Right atrium auricular region (tissue), 2 donors: Measurements from ENCODE around the gene CBLB. TPM values are rescaled to one million over a fixed set of nuclear protein-coding genes. Genes with fewer than 3 reads are reported as not detected.

Experiments used
- DNase-seq: peaks from one replicate; pipeline ENCODE4 v3.0.0-alpha.2; 2019; ENCODE audit warnings: low spot score
- H3K27ac ChIP-seq, 2 donors: fragments of 200-600 bp; sonication (generic); 1 replicate in 1 of 2; 2 replicates in 1 of 2; pipeline ENCODE4 v1.5.1; 2016 to 2019
- H3K27me3 ChIP-seq, 2 donors: fragments of 200-600 bp; sonication (generic); one replicate each; pipeline versions ENCODE4 v1.5.1 to v1.6.0; 2017 to 2019
- H3K36me3 ChIP-seq: fragments of 200-600 bp; sonication (generic); one replicate; pipeline ENCODE4 v1.5.1; 2016
- H3K4me1 ChIP-seq, 2 donors: fragments of 200-600 bp; sonication (generic); one replicate each; pipeline versions ENCODE4 v1.5.1 to v1.6.0; 2017 to 2019
- H3K4me3 ChIP-seq, 2 donors: fragments of 200-600 bp; sonication (generic); 1 replicate in 1 of 2; 2 replicates in 1 of 2; pipeline ENCODE4 v1.5.1; 2017 to 2019; ENCODE audit warnings: mild to moderate bottlenecking in 1 of 2, moderate library complexity in 1 of 2
- H3K9me3 ChIP-seq, 2 donors: fragments of 200-600 bp; sonication (generic); one replicate each; pipeline ENCODE4 v1.5.1; 2019
- CTCF ChIP-seq, 2 donors: fragments of 200-600 bp; sonication (generic); IDR thresholded peaks; one replicate each; pipeline ENCODE4 v1.5.1; 2019; ENCODE audit warnings: antibody characterized with exemption in 2 of 2
- total RNA-seq, 2 donors: library from RNA; depleted of rRNA; stranded (reverse); fragments of >200 nt; gene quantifications; one replicate each; pipeline ENCODE4 v1.1.0, GENCODE V29; 2016

Gene CBLB
- total RNA-seq, 2 donors from 2014 or later = 24.6 to 27.3 TPM

DNA sequence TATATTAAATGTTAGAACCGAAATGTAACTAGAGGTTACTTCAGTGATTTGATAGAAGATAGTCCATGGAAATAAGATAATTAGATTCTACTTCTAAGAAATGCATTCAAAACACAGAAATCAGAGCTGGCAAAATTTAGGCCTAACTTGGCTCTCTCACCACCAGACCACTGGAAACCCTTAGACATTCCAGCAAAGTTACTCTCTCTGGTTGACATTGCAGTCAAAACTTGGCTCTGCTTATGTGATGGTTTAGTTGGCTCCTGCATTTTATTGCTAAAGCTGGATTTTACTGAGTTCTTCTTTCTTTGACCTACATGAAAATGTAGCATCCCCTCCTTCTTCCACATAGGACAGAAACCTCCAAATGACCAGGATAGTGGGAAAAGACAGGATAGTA lies 35.4 kb upstream of the CBLB start:
- peaks cover 0 to 37% of the 10 kb centered on the region in 2 donors for H3K4me1 ChIP-seq
- no peak for DNase-seq
- no peak overlapping the region for H3K4me3 ChIP-seq
- no peaks in the 10 kb centered on the region for H3K9me3 ChIP-seq
- no peak overlapping the region for H3K27ac ChIP-seq
- no peaks in the 10 kb centered on the region for H3K36me3 ChIP-seq
- no peak for TF ChIP-seq CTCF (IDR thresholded peaks at IDR 0.05)
- no peaks in the 10 kb centered on the region for H3K27me3 ChIP-seq

GRCh38 chr3:105899516-105899915 lies 30.7 kb upstream of the CBLB start:
- H3K27me3 ChIP-seq = no peaks in the 10 kb centered on the region
- peaks cover 0 to 3% of the 10 kb centered on the region in 2 donors for H3K4me1 ChIP-seq
- H3K36me3 ChIP-seq = no peaks in the 10 kb centered on the region
- H3K4me3 ChIP-seq = no peak overlapping the region
- no peak overlapping the region for H3K27ac ChIP-seq
- DNase-seq = no peak
- H3K9me3 ChIP-seq = no peaks in the 10 kb centered on the region
- TF ChIP-seq CTCF (IDR thresholded peaks at IDR 0.05) = no peak

GRCh38 chr3:105891101-105891500 lies 22.3 kb upstream of the CBLB start:
- H3K4me1 ChIP-seq = no peaks in the 10 kb centered on the region

GRCh38 chr3:105888621-105889579 lies 20.1 kb upstream of the CBLB start:
- H3K4me3 ChIP-seq = no peak overlapping the region
- no peaks in the 10 kb centered on the region for H3K9me3 ChIP-seq
- no peak for TF ChIP-seq CTCF (IDR thresholded peaks at IDR 0.05)
- DNase-seq = no peak
- H3K27ac ChIP-seq = no peak overlapping the region
- H3K4me1 ChIP-seq = peaks cover 0 to 8% of the 10 kb centered on the region in 2 donors
- no peaks in the 10 kb centered on the region for H3K27me3 ChIP-seq
- H3K36me3 ChIP-seq = no peaks in the 10 kb centered on the region

More at GRCh38 chr3:105891101-105891500, 22.3 kb upstream of the CBLB start:
- no peak for TF ChIP-seq CTCF (IDR thresholded peaks at IDR 0.05)
- Histone ChIP-seq H3K4me3 (no peak overlapping the region), H3K36me3 (no peaks in the 10 kb centered on the region), H3K27me3 (no peaks in the 10 kb centered on the region), H3K27ac (no peak overlapping the region), H3K9me3 (no peaks in the 10 kb centered on the region)
- DNase-seq = no peak

DNA sequence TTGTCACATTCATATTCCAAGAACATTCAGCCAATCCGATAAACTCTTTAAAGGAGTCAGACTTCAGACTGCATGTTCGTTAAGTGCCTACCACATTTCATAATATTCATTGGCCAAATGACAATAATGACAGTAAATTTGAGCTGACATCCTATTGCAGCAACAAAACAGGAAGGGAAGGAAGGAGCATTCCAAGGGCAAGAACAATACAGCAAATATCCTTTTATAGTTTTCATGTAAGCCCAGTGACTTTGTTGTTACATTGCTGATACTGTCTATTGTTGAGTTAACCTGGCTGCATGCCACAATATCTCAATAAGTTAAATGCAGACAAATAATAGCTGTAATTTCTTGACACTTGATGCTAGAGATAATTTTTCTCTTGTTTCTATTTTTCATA lies 16.4 kb upstream of the CBLB start:
- no peak overlapping the region for H3K27ac ChIP-seq
- no peaks in the 10 kb centered on the region for H3K27me3 ChIP-seq
- H3K4me3 ChIP-seq = no peak overlapping the region
- TF ChIP-seq CTCF (IDR thresholded peaks at IDR 0.05) = no peak
- no peaks in the 10 kb centered on the region for H3K36me3 ChIP-seq
- H3K4me1 ChIP-seq = peaks cover 0 to 8% of the 10 kb centered on the region in 2 donors
- H3K9me3 ChIP-seq = no peaks in the 10 kb centered on the region
- no peak for DNase-seq
